Body of pancreas (tissue), 4 donors: Measurements from ENCODE around the gene NDUFAF3.

ENCODE experiments used
- POLR2A ChIP-seq, 3 donors: fragments of 450-650 bp; IDR thresholded peaks; one replicate each; pipeline ENCODE4 v1.6.1; 2016; ENCODE audit warnings: antibody characterized with exemption in 3 of 3, mild to moderate bottlenecking in 2 of 3
- TF ChIP-seq, protein P1 (sequence below), 7 experiments: fragments of 450-650 bp in 4 of 7; fragments of 200-600 bp in 3 of 7; sonication (generic) in 3 of 7; IDR thresholded peaks; one replicate each; pipeline ENCODE4 v1.5.1; 2016 to 2019; ENCODE audit warnings: antibody characterized with exemption in 7 of 7

DNA sequence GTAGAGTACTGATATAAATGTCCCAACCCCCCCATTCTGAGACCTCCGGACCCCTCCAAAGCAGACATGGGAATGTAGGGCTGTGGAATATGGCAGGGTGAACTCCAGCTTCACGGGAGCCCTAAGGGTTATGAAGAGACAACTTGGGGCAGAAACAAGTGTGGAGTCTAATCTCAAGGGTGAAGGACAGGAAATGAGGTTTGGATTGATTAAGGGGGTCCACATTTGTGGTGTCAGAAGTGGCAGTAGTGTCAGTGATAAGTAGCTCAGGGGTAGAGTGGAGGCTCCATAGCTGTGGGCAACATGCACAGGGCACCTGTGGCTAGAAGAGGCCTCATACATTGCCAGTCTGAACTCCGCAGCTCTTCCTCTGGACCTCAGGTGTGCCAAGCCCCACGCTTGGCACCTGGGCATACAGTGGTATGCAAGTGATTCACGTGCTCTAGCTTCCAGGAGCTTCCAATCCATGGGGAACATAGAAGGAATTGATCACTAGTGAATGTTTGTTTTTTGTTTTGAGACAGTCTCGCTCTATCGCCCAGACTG, 36.0 kb upstream of the NDUFAF3 start:
- TF ChIP-seq, protein P1, sequence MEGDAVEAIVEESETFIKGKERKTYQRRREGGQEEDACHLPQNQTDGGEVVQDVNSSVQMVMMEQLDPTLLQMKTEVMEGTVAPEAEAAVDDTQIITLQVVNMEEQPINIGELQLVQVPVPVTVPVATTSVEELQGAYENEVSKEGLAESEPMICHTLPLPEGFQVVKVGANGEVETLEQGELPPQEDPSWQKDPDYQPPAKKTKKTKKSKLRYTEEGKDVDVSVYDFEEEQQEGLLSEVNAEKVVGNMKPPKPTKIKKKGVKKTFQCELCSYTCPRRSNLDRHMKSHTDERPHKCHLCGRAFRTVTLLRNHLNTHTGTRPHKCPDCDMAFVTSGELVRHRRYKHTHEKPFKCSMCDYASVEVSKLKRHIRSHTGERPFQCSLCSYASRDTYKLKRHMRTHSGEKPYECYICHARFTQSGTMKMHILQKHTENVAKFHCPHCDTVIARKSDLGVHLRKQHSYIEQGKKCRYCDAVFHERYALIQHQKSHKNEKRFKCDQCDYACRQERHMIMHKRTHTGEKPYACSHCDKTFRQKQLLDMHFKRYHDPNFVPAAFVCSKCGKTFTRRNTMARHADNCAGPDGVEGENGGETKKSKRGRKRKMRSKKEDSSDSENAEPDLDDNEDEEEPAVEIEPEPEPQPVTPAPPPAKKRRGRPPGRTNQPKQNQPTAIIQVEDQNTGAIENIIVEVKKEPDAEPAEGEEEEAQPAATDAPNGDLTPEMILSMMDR (IDR thresholded peaks at IDR 0.05): no peak
- no peak for TF ChIP-seq POLR2A (IDR thresholded peaks at IDR 0.05)
